Right renal pelvis (tissue), 4 donors: ENCODE data around the gene C9. TPM values are rescaled to one million over a fixed set of nuclear protein-coding genes. Genes with fewer than 3 reads are reported as not detected.
A peak's percentile ranks its signal among the peaks of the same experiment; 100 is the strongest.
"Not testable (repeated sequence)": the region's sequence is repeated elsewhere in the genome, so short reads cannot be mapped to it uniquely, and the experiment has no call there.

Experiments used
- DNase-seq, 4 donors: peaks; one replicate each; pipeline ENCODE4 v3.0.0-alpha.2; 2013; ENCODE audit warnings: low read depth in 4 of 4, low spot score in 3 of 4, missing footprints in 1 of 4
- polyA plus RNA-seq, 4 donors: library from polyadenylated mRNA; unstranded; fragments of 120-200 nt; gene quantifications; one replicate each; pipeline ENCODE4 v1.2.1, GENCODE V29; 2013; ENCODE audit not compliant: insufficient read length in 4 of 4

C9 gene
- polyA plus RNA-seq, 4 donors: 0.16 to 0.35 (median 0.29) TPM

DNA sequence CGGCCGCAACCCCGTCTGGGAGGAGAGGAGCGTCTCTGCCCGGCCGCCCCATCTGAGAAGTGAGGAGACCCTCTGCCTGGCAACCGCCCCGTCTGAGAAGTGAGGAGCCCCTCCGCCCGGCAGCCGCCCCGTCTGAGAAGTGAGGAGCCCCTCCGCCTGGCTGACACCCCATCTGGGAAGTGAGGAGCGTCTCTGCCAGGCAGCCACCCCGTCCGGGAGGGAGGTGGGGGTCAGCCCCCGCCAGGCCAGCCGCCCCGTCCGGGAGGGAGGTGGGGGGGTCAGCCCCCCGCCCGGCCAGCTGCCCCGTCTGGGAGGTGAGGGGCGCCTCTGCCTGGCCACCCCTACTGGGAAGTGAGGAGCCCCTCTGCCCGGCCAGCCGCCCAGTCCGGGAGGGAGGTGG lies 30.0 kb downstream of the C9 start:
- DNase-seq: not testable (repeated sequence)

DNA sequence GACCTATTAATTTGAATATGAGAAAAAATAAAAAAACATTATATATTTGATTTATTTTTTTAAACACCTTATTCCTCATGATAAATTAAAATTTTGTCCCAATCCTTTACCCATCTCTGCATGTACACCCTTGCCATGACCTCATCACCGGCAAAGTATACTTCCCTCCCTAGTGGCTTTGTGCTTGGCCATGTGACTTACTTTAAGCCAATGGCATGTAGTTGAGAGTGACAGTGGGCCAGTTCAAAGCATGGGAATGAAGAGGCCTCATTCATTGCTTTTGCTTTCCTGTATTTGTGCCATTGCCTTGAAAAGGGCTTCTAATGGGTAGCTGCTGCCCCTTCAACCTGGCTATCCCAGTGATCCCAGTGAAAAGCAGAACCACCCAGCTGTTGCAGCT lies 31.2 kb downstream of the C9 start:
- DNase-seq: no peak

DNA sequence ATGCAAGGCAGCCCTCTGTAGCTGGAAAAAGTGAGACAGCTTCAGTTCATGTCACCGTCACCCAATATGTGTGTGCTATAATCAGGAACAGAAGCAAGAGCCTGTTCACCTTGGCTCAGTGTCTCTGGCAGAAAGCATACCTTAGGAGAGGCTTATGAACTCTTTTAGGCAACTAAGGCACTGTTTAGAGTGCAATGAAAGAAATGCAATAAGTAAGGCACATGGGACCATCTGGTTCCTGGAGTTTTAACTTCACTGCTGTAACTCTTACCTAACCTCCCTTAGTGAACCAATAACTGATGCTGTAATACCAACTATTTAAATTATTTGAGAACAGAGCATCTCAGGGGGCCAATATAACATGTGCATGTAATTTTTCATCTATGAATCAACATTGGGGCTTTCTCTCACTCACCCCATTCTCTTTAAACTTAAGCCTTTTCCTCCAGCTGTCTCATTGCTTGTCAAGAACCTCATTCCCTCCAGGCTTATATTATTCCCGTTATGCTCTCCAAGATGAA lies 32.4 kb downstream of the C9 start:
- DNase-seq: no peak

DNA sequence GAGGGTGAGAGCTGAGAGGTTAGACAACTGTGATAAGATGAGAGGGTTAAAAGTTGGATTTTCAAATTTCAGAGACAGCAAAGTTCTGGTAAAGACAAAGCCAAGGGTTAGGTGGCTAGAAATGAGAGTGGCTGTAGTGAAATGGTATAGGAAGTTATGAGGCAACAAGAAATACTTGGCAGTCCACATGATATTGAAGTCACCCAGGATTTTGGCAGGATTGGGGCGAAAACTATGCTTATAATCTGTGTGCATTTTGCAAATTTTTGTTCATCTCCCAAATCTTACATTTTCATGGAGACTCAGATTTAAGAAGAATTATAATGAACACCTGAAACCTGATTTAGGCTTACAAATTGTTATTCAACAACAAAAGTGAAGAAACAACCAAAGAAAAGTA lies 35.6 kb downstream of the C9 start:
- DNase-seq: no peak

DNA sequence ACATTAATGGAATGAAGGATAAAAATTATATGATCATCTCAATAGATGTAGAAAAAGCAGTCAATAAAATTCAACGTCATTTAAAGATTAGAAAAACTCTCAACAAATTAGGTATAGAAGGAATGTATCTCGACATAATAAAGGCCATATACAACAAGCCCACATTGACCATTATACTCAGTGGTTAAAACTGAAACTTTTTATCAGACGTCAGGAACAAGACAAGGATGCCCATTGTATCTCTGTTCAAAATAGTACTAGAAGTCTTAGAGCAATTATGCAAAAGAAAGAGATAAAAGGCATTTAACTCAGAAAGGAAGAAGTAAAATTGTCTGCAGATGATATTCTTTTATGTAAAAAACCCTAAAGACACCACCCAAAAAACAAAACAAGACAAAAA lies 40.8 kb downstream of the C9 start:
- no peak for DNase-seq

DNA sequence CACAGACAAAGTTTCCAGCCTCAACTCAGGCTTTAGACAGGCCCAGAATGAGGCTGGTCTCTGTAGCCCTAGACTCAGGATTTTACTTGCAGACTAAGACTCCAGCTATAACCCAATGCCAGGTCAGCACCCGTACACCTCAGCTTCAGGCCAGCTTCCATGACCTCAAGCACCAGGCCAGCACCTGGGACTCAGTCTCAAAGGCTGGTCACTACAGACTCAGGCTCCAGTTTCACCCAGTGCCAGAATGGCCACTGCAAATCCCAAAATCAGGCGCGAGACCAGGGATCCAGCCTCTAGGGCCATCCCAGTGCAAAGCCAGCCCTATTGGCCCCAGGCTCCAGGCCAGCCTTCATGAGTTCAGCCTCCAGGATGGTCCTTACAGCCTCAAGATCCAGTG lies 44.9 kb downstream of the C9 start:
- no peak for DNase-seq

DNA sequence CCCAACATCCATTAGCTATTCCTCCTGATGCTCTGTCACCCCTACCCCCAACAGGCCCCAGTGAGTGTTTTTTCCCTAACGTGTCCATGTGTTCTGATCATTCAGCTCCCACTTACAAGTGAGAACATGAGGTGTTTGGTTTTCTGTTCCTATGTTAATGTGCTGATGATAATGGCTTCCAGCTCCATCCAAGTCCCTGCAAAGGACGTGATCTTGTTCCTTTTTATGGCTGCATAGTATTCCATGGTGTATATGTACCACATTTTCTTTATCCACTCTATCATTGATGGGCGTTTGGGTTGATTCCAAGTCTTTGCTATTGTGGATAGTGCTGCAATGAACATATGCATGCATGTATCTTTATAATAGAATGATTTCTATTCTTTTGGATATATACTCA lies 47.8 kb downstream of the C9 start:
- DNase-seq: not testable (repeated sequence)

DNA sequence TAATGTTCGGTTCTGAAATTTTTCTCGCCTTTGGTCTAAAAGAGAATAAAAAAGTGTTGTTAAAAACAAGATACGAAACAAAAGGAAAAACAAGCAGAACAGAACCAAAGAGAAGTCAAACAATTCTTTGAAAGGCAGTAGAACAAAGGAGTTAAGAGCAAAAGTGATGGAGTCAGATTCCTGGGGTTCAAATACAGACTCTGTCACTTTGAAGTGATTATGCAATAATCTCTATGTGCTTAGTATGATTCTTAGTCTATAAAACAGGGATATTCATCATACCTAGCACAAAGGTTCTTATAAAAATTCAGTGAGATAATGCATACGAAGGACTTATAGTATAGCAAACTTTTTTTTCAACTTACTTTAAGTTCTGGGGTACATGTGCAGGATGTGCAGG lies 48.3 kb downstream of the C9 start:
- no peak for DNase-seq

DNA sequence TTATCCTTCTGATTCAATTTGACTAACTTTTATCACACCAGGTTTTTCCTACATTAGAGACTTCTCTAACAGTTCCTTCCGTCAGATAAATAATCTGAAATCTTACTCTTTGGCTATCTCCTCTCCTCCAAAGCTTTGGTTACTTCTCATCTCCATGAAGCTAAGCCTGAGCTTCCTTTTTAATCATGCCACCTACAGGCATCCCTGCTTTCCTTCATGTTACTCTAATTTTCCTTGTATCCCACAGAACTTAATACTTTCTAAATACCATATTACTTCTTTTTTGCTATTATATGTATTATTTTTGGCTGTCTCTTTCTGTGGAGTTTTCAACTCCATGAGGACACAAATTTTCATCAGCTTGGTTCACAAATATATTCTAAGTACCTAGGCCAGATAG lies 49.7 kb downstream of the C9 start:
- no peak for DNase-seq

DNA sequence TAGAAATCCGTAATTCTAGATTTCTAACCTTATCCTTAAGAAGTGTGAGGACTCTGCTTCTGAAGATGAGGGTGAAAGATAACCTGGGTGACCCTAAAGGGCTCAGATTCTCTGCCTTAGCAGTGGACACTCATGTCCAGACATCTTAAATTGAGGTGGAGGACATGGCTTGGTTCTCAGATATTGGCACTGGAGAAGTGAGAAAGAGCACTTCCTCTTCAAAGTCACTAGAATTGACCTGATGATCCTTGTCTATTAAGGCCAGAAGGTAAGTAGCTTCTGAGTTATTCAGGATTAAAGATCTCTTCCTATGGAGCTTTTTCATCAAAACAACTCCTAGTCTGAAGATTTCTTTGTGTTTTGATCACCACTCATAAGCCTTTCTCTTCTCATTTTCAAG lies 54.8 kb downstream of the C9 start:
- DNase-seq: no peak

DNA sequence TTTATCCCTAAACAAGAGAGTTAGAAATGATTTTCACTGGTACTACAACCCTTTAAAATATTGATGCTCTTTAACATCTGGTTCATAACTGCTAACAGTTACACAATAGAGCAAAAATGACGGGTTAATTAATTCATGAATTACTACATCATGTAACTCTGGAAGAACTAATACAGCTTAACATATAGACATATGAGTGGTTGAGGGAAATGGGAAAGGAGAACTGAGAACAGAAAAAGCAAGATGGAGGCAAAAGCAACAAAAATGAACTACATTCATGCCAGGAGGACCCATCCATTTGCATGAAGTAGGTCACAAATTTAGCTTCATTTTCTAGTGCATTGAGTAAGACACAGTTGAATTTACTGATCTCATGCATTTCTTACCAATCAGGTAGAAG lies 61.8 kb downstream of the C9 start:
- no peak for DNase-seq

DNA sequence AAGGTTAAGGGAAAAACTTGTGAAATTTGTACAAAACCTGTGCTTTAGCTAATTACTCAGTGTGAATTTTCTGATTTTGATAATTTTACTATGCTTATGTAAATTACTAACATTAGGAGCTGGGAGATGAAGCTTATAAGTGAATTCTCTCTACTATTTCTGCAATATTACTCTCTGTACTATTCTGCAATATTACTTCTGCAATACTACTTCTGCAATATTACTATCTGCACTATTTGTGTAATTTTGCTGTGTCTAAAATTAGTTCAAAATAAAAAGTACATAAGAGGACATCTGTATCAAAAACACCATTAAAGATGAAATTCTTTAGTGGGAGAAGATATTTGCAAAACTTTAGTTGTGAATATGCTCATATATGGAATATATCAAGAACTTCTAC lies 62.9 kb downstream of the C9 start:
- no peak for DNase-seq

DNA sequence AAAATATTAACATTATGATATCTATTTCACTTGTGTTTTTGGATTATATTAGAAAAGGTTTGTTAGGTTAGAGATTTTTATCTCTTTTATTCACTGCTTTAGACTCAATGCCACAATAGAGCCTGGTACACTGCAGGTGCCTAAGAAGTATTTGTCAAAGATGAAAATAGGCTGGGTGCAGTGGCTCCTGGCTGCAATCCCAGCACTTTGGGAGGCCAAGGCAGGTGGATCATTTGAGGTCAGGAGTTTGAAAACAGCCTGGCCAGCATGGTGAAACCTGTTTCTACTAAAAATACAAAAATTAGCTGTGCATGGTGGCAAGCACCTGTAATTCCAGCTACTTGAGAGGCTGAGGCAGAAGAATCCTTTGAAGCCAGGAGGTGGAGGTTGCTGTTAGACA lies 64.3 kb downstream of the C9 start:
- no peak for DNase-seq

DNA sequence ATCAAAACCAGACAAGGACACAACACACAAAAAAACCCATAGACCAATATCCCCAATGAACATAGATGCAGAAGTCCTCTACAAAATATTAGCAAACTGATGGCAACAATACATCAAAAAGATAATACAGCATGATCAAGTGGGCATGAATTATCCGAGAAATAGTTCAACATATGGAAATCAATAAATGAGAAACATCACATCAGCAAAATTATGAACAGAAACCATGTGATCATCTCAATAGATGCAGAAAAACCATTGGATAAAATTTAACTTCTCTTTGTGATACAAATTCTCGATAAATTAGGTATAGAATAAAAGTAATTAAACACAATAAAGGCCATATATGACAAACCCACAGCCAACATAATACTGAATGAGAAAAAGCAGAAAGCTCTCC lies 69.6 kb downstream of the C9 start:
- no peak for DNase-seq

DNA sequence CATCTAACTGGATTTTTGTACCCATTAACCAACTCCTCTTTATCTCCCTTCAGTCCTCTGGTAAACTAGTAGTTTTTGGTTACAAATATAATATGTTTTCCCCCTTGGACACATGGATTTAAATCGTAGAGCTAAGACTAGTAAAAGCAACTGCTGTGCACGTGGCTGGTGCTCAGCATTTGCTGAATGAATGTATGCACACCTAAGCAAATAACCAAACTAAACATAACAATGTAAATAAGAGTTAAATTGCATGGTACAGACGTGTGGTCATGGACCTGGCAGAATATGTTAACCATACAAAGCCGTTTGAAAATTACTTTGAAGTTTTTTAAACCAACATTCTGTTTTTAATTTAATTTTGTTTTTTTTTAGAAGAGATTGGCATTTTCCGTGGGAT lies 79.7 kb downstream of the C9 start:
- no peak for DNase-seq

DNA sequence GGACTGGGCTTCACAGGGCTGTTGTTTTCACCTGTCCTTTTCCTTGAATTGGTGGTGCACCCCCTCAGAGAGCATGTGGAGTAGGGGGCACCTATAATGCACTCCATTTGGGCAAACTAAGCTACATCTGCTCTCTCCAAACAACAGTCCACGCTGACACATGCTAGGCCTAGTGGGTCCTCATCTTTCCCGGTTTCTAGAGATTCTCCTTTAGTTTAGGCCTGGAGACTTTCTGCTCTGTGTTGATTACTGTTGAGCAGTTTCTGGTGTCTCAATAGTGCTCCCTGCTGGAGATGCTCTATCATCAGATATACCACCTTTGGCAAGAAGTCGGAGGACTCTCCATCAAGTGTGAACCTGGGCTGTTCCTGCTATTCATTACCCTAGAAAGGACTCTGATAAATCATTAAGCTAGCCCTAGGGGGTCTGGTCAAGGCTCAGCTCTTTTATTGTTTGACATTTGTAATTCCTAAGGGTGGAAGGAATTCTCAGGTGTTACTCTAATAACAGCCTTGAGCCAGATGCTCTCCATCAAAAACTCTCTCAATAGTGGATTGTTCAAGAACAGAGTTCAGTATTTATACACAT lies 81.0 kb downstream of the C9 start:
- DNase-seq: peak; percentile 41 to 69 (median 60)

DNA sequence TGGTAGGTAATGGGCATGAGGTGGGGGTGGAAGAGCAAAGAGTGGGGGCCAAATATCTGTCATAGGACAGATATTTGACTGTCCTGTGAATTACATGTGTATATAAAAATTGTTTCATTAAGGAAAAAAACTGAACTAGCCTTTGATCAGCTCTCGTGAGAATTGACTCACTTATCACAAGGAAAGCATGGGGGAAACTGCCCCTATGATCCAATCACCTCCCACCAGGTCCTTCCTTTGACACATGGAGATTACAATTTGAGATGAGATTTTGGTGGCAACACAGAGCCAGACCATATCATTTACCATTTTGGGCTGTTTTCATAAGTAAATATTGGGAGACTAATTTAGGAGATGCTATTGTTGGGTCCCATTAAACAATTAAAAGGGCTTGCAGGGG lies 81.7 kb downstream of the C9 start:
- DNase-seq: no peak

DNA sequence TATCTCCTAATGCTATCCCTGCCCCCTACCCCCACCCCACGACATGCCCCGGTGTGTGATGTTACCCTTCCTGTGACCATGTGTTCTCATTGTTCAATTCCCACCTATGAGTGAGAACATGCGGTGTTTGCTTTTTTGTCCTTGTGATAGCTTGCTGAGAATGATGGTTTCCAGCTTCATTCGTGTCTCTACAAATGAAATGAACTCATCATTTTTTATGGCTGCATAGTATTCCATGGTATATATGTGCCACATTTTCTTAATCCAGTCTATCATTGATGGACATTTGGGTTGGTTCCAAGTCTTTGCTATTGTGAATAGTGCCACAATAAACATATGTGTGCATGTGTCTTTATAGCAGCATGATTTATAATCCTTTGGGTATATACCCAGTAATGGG lies 88.4 kb downstream of the C9 start:
- DNase-seq: not testable (repeated sequence)

DNA sequence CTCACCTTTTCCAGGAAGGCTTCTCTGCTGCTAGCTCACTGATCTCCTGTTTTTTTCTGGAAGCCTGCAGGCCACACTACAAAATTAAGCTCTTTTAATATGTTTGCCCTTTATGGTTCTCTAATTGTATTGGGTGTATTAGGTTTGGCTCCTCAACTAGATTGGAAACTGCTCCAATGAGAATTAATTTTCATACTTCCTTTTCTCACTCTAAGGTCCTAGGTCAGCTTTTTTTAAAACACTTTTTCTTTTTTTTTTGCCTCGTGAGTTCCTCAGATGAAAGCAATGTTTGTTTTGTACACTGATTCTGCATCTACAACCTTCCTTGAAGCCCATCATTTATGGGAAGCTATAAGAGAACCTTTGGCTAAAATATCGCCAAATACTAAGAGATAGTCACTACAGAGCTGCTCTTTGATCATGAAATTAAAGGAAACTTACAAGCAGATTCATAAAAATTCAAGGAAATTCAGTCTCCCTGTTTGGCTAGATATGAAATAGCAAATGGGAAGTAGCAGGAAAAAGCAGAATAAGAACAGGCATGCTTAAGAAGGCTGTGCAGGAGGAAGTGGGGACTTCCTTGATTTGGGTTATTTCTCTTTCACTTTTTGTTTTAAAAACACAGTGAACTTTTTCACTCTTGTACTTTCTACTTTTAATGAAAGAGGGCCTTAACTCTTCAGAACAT lies 89.8 kb downstream of the C9 start:
- DNase-seq: no peak

DNA sequence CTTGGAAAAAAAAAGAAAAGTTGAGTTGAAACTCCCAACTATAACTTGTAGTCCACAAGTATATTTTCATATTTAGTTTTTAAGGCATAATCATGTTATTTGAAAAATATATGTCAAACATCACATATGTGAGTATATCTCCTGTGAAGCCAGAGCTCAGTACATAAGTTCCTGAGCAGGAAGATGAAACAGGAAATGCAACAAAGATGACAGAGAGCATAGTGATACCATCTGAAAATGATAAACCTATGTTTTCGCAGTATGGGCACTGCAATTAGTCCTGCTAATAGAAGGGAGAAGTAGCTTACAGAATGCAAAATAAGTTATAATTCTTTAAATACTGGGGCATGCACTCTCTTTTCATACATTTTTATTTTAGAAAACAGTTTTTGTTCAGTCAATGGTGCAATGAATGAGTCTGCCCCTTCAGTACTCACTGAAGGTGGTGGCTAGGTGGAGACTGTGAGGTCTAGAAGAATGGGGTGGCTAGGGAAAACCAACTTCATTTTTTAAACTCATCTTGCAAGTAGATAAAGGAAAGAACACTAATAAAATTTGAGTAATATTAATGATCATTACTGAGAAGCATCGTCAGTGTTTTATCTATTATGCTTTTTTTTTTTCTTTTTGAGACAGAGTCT lies 90.9 kb downstream of the C9 start:
- no peak for DNase-seq

DNA sequence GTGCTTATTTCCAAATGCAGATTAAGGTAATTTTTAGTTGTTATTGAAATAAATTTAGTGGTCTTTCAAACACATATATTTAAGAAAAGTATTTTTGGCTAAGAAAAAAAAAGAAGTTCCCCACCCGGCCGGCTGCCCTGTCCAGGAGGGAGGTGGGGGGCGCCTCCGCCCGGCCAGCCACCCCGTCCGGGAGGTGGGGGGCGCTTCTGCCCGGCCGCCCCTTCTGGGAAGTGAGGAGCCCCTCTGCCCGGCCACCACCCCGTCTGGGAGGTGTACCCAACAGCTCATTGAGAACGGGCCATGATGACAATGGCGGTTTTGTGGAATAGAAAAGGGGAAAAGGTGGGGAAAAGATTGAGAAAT lies 91.4 kb downstream of the C9 start:
- not testable (repeated sequence) for DNase-seq

DNA sequence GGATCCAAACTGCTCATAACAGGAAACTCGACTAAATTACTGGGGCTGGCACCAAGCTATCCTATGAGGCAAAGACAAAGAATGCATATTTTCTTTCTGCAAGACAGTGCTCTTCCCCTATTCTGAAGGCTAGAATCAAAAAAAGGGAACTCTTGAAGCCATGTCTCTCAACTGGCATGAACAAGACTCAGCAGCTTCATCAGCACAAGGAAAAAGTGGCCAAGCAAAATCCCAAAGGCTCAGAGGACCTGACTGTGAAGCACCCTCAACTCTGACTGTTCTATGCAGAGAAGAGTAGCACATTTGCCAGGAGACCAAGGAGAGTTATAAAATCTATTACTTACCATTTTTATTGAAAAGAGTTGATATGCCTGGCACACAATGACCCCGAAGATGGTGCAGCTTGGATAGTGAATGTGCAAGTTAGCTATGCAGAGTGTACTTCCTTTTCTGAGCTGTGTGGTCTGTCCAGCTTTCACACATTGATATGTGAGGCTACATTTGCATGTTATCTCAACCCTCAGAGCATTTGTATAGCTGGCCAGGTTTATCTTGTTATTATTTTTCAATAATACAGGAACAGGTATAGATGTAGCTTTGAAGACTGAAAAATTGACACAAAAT lies 94.0 kb downstream of the C9 start:
- DNase-seq: no peak
